Measurements from ENCODE around the gene ROGDI. TPM values are rescaled to one million over a fixed set of nuclear protein-coding genes. Genes with fewer than 3 reads are reported as not detected.

The ROGDI gene
- total and polyA plus RNA-seq, 4 donors = 14.6 to 37.1 (median 30.5) TPM

DNA sequence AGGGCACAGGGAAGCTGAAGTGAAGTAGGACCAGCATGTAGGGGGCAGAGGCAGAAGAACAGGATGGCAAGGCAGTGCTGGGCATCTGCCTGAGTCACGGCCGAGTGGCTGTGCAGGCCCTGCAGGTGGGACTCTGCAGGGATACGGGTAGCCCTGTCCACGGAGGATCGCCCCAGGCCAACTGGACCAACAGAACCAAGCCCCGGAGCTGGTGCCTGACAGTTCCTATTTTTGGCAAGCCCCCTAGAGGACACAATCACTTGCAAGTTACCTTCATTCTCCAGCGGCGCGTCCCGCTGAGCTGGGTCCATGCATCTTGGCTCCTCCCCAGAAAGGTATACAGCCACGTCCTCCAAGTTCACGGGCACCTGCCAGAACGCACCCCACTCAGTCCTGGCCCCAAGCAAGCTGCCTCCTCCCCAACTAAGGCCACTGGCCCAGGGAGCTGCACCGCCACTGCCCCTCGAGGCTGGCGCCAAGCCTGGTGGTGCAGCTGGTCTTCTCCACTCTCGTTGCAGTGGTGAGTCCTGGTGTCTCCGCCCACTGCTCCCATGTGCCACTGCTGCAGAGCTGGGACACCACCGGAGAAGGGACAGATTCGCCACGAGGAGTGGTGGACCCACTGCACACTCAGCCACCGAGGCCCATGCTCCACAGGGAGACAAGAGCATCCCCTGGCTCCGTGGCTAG, 42.1 kb downstream of the ROGDI start:
- H3K27me3 ChIP-seq (ENCODE audit: control insufficient read depth in 3 of 3, insufficient read depth in 3 of 3, low read length in 2 of 3) = no peaks in the 10 kb centered on the region
- H3K27ac ChIP-seq (ENCODE audit: low read depth in 1 of 2, low read length in 1 of 2) = no peak overlapping the region
- no peak overlapping the region for H3K9ac ChIP-seq (ENCODE audit: insufficient read depth in 1 of 2, low read length in 2 of 2)
- ATAC-seq (ENCODE audit: insufficient read depth, low FRiP score) (no peak), DNase-seq (no peak)
- H3K36me3 ChIP-seq (ENCODE audit: control insufficient read depth in 4 of 4, insufficient read depth in 4 of 4, low read length in 4 of 4) = peaks cover 11 to 59% (median 33%) of the 10 kb centered on the region in 4 donors
- TF ChIP-seq CTCF (IDR thresholded peaks at IDR 0.05; ENCODE audit: control extremely low read depth, extremely low read depth) = no peak
- 93 to 97% methylated on average over 23 of the region's 23 CpGs for WGBS, 2 donors
- H3K4me1 ChIP-seq (ENCODE audit: control insufficient read depth in 5 of 5, insufficient read depth in 5 of 5, low read length in 5 of 5) = peaks cover 0 to 7% (median 0%) of the 10 kb centered on the region in 5 donors
- H3K9me3 ChIP-seq (ENCODE audit: control insufficient read depth in 4 of 4, insufficient read depth in 3 of 4, low read length in 3 of 4) = peaks cover 0 to 3% (median 2%) of the 10 kb centered on the region in 4 donors
- H3K4me3 ChIP-seq = no peak overlapping the region

- Histone ChIP-seq H3K4me3 (no peak overlapping the region), H3K36me3 (ENCODE audit: control insufficient read depth in 4 of 4, insufficient read depth in 4 of 4, low read length in 4 of 4) (peaks cover 29 to 66% (median 40%) of the 10 kb centered on the region in 4 donors), H3K27me3 (ENCODE audit: control insufficient read depth in 3 of 3, insufficient read depth in 3 of 3, low read length in 2 of 3) (no peaks in the 10 kb centered on the region), H3K9ac (ENCODE audit: insufficient read depth in 1 of 2, low read length in 2 of 2) (no peak overlapping the region), H3K9me3 (ENCODE audit: control insufficient read depth in 4 of 4, insufficient read depth in 3 of 4, low read length in 3 of 4) (peaks cover 0 to 3% (median 2%) of the 10 kb centered on the region in 4 donors), H3K4me1 (ENCODE audit: control insufficient read depth in 5 of 5, insufficient read depth in 5 of 5, low read length in 5 of 5) (no peaks in the 10 kb centered on the region), H3K27ac (ENCODE audit: low read depth in 1 of 2, low read length in 1 of 2) (no peak overlapping the region)
- no peak for TF ChIP-seq CTCF (IDR thresholded peaks at IDR 0.05; ENCODE audit: control extremely low read depth, extremely low read depth)
- ATAC-seq (ENCODE audit: insufficient read depth, low FRiP score) (no peak), DNase-seq (no peak)
- WGBS, 2 donors = 96 to 98% methylated on average over 6 of the region's 6 CpGs
These were observed 46.7 kb downstream of the ROGDI start for GRCh38 chr16:4755687-4756086.

DNA sequence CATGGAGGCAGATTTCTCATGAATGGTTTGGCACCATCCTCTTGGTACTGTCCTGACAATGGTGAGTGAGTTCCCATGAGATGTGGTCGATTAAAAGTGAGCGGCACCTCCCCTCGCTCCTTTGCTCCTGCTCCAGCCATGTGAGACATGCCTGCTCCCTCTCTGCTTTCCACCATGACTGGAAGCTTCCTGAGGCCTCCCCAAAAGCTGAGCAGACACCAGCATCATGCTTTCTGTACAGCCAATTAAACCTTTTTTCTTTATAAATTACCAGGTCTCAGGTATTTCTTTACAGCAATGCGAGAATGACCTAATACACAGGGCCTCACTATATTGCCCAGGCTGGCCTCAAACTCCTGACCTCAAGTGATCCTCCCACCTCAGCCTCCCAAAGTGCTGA, 47.6 kb downstream of the ROGDI start:
- no peaks in the 10 kb centered on the region for H3K27me3 ChIP-seq (ENCODE audit: control insufficient read depth in 3 of 3, insufficient read depth in 3 of 3, low read length in 2 of 3)
- H3K27ac ChIP-seq (ENCODE audit: low read depth in 1 of 2, low read length in 1 of 2) = no peak overlapping the region
- ATAC-seq (ENCODE audit: insufficient read depth, low FRiP score) (no peak), DNase-seq (no peak)
- H3K4me3 ChIP-seq = no peak overlapping the region
- H3K36me3 ChIP-seq (ENCODE audit: control insufficient read depth in 4 of 4, insufficient read depth in 4 of 4, low read length in 4 of 4) = peaks cover 25 to 61% (median 35%) of the 10 kb centered on the region in 4 donors
- H3K9me3 ChIP-seq (ENCODE audit: control insufficient read depth in 4 of 4, insufficient read depth in 3 of 4, low read length in 3 of 4) = peaks cover 0 to 3% (median 2%) of the 10 kb centered on the region in 4 donors
- no peak overlapping the region for H3K9ac ChIP-seq (ENCODE audit: insufficient read depth in 1 of 2, low read length in 2 of 2)
- TF ChIP-seq CTCF (IDR thresholded peaks at IDR 0.05; ENCODE audit: control extremely low read depth, extremely low read depth) = no peak
- H3K4me1 ChIP-seq (ENCODE audit: control insufficient read depth in 5 of 5, insufficient read depth in 5 of 5, low read length in 5 of 5) = no peaks in the 10 kb centered on the region
- WGBS, 2 donors = 98% methylated on average over 4 of the region's 4 CpGs

Data from lung (tissue), 12 donors.